Liver (tissue), 9 donors: ENCODE measurements around the gene AKAP13. TPM values are rescaled to one million over a fixed set of nuclear protein-coding genes. Genes with fewer than 3 reads are reported as not detected.

Experiments
- DNase-seq: peaks from one replicate; pipeline ENCODE4 v3.0.0-alpha.2; 2017; ENCODE audit warnings: low spot score
- H3K27ac ChIP-seq, 2 donors: one replicate each; pipeline ENCODE4 v1.7.0; 2013; ENCODE audit warnings: inconsistent platforms in 2 of 2, low read length in 2 of 2, control low read depth in 1 of 2, low read depth in 1 of 2, mild to moderate bottlenecking in 1 of 2
- H3K27me3 ChIP-seq, 4 donors: one replicate each; pipeline versions ENCODE4 v1.6.1 to v1.7.0; 2013; ENCODE audit warnings: low read length in 3 of 4, inconsistent platforms in 1 of 4, mild to moderate bottlenecking in 1 of 4, moderate library complexity in 1 of 4; ENCODE audit not compliant: control insufficient read depth in 4 of 4, insufficient read depth in 4 of 4
- H3K36me3 ChIP-seq, 4 donors: one replicate each; pipeline versions ENCODE4 v1.6.1 to v1.7.0; 2013; ENCODE audit warnings: low read length in 3 of 4, mild to moderate bottlenecking in 3 of 4, low read depth in 1 of 4, moderate library complexity in 1 of 4; ENCODE audit not compliant: control insufficient read depth in 4 of 4, insufficient read depth in 3 of 4
- H3K4me1 ChIP-seq, 4 donors: one replicate each; pipeline versions ENCODE4 v1.6.1 to v1.7.0; 2013; ENCODE audit warnings: low read length in 3 of 4, mild to moderate bottlenecking in 3 of 4, moderate library complexity in 1 of 4; ENCODE audit not compliant: control insufficient read depth in 4 of 4, insufficient read depth in 4 of 4
- H3K4me3 ChIP-seq, 3 donors: one replicate each; pipeline versions ENCODE4 v1.6.1 to v1.7.0; 2013; ENCODE audit warnings: low read length in 3 of 3, control low read depth in 1 of 3, low read depth in 1 of 3, mild to moderate bottlenecking in 1 of 3
- H3K9ac ChIP-seq, 2 donors: one replicate each; pipeline ENCODE4 v1.7.0; 2013; ENCODE audit warnings: low read length in 2 of 2, mild to moderate bottlenecking in 2 of 2, moderate library complexity in 2 of 2, control low read depth in 1 of 2, low read depth in 1 of 2
- H3K9me3 ChIP-seq, 4 donors: one replicate each; pipeline versions ENCODE4 v1.6.1 to v1.7.0; 2013; ENCODE audit warnings: low read length in 3 of 4; ENCODE audit not compliant: control insufficient read depth in 4 of 4
- ATF3 ChIP-seq: IDR thresholded peaks from 2 replicates; pipeline ENCODE4 v1.6.1; 2016; ENCODE audit warnings: antibody characterized with exemption
- CTCF ChIP-seq: fragments of 150-350 bp; IDR thresholded peaks from 2 replicates; pipeline ENCODE4 v1.5.1; 2017; ENCODE audit warnings: improper control_type of control experiment, low read depth, low read length; ENCODE audit not compliant: missing input control
- EGR1 ChIP-seq, 2 donors: IDR thresholded peaks; 2 replicates each; pipeline ENCODE4 v1.6.1; 2016 to 2018; ENCODE audit warnings: antibody characterized with exemption in 2 of 2, low read depth in 2 of 2
- FOXA1 ChIP-seq: IDR thresholded peaks from 2 replicates; pipeline ENCODE4 v1.6.1; 2016; ENCODE audit warnings: antibody characterized with exemption
- FOXA2 ChIP-seq: IDR thresholded peaks from 2 replicates; pipeline ENCODE4 v1.6.1; 2016; ENCODE audit warnings: antibody characterized with exemption
- GABPA ChIP-seq, 2 donors: IDR thresholded peaks in 1 of 2; conservative IDR thresholded peaks in 1 of 2; 2 replicates each; pipeline ENCODE4 v1.6.1; 2016; ENCODE audit warnings: antibody characterized with exemption in 2 of 2, mild to moderate bottlenecking in 1 of 2, moderate library complexity in 1 of 2
- HNF4A ChIP-seq, 2 donors: conservative IDR thresholded peaks; 2 replicates each; pipeline ENCODE4 v1.6.1; 2016; ENCODE audit warnings: antibody characterized with exemption in 2 of 2, mild to moderate bottlenecking in 2 of 2
- HNF4G ChIP-seq: IDR thresholded peaks from 2 replicates; pipeline ENCODE4 v1.6.1; 2016; ENCODE audit warnings: antibody characterized with exemption
- JUND ChIP-seq, 2 donors: IDR thresholded peaks; 2 replicates each; pipeline ENCODE4 v1.6.1; 2016; ENCODE audit warnings: antibody characterized with exemption in 2 of 2
- MAX ChIP-seq: IDR thresholded peaks from 2 replicates; pipeline ENCODE4 v1.6.1; 2016; ENCODE audit warnings: antibody characterized with exemption
- NR2F2 ChIP-seq: IDR thresholded peaks from 2 replicates; pipeline ENCODE4 v1.6.1; 2016; ENCODE audit warnings: antibody characterized with exemption
- RAD21 ChIP-seq, 2 donors: IDR thresholded peaks; 2 replicates each; pipeline ENCODE4 v1.6.1; 2016; ENCODE audit warnings: antibody characterized with exemption in 2 of 2, mild to moderate bottlenecking in 2 of 2
- REST ChIP-seq: IDR thresholded peaks from 2 replicates; pipeline ENCODE4 v1.6.1; 2016; ENCODE audit warnings: antibody characterized with exemption, mild to moderate bottlenecking
- RXRA ChIP-seq, 2 donors: IDR thresholded peaks; 2 replicates each; pipeline ENCODE4 v1.6.1; 2017 to 2018; ENCODE audit warnings: antibody characterized with exemption in 2 of 2, mild to moderate bottlenecking in 1 of 2
- SP1 ChIP-seq: IDR thresholded peaks from 2 replicates; pipeline ENCODE4 v1.6.1; 2018; ENCODE audit warnings: antibody characterized with exemption, mild to moderate bottlenecking
- TAF1 ChIP-seq: conservative IDR thresholded peaks from 2 replicates; pipeline ENCODE4 v1.6.1; 2016; ENCODE audit warnings: antibody characterized with exemption, mild to moderate bottlenecking
- YY1 ChIP-seq: IDR thresholded peaks from 2 replicates; pipeline ENCODE4 v1.6.1; 2016; ENCODE audit warnings: antibody characterized with exemption, mild to moderate bottlenecking
- ZBTB33 ChIP-seq: IDR thresholded peaks from 2 replicates; pipeline ENCODE4 v1.6.1; 2016; ENCODE audit warnings: antibody characterized with exemption
- WGBS: extraction: QIAGEN DNeasy Blood & Tissue Kit; methylation state at CpG from one replicate; pipeline ENCODE4 v1.1.7; 2013; 5-methylcytosine and 5-hydroxymethylcytosine counted together
- polyA plus RNA-seq, 2 donors: library from polyadenylated mRNA; stranded (reverse) in 1 of 2; unstranded in 1 of 2; fragments of 200-250 nt in 1 of 2; fragments of >200 nt in 1 of 2; fragmentation: Nextera tagmentation in 1 of 2; extraction: Ambion mirVana in 1 of 2; gene quantifications; one replicate each; pipeline versions ENCODE4 v1.2.1 to v1.2.3, GENCODE V29; 2013 to 2015
- total RNA-seq, 2 donors: library from RNA; depleted of rRNA; stranded (reverse); fragments of >200 nt; gene quantifications; one replicate each; pipeline ENCODE4 v1.2.3, GENCODE V29; 2014
- donor health status: healthy.
- donor health status: healthy.
- donor health status: healthy.
- donor health status: healthy.
- donor health status: healthy.

The AKAP13 gene
- total and polyA plus RNA-seq, 4 donors: 18.6 to 92.3 (median 37.4) TPM

DNA sequence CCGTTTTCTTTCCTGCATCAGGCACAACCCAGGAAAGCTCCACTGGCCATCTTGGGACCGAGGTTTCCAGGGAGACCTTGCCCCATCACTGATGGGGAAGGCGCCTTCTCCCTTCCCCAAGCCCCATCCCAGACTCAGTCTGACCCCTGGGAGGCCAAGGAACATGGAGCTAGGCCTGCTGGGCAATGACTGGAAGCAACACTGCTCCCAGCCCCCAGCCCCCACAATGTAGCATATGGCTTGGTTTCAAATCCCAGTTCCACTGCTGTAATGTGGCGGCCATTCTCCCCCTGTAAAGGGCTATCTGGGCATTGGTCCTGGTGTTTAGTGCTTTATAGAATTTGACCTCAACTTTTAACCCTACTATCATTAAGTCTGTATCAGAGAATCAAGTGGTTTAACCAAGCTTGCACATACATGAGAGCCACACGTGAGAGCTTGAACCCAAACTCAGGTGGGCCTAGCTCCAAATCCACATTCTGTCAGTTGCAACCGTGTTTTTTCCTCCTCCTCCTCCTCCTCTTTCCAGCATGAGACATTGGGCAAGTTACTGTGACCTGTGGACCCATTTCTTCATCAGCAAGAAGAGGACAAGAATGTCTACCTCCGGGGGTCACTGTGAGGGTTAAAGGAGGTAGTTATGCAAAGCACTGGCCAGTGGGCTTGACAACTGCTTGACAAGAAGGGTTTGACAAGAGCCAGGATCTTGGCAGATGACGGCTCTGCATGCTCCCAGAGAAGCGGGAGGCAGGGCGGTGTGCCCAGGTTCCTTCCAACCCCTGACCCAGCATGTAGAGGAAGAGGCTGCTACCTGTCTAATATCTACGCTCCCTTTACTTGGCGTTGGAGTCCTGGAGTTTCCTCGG is 376.9 kb downstream of the AKAP13 start:
- no peak overlapping the region for H3K4me3 ChIP-seq
- H3K9ac ChIP-seq: no peak overlapping the region
- H3K4me1 ChIP-seq: peaks cover 9 to 17% (median 16%) of the 10 kb centered on the region in 4 donors
- peaks cover 0 to 4% (median 1%) of the 10 kb centered on the region in 4 donors for H3K36me3 ChIP-seq
- H3K27ac ChIP-seq: no peak overlapping the region
- no peak for TF ChIP-seq TAF1
- TF ChIP-seq GABPA (IDR thresholded peaks at IDR 0.05 in 1 of 2, conservative IDR thresholded peaks at IDR 0.05 in 1 of 2): no peak
- TF ChIP-seq HNF4A (conservative IDR thresholded peaks at IDR 0.05): peak; percentile 28 to 33
- H3K9me3 ChIP-seq: no peaks in the 10 kb centered on the region
- WGBS: 94% methylated on average over 13 of the region's 13 CpGs
- DNase-seq: no peak
- H3K27me3 ChIP-seq: no peaks in the 10 kb centered on the region

- no peak overlapping the region for H3K9ac ChIP-seq
- peaks cover 0 to 4% (median 1%) of the 10 kb centered on the region in 4 donors for H3K36me3 ChIP-seq
- 96% methylated on average over 17 of the region's 17 CpGs for WGBS
- no peak for TF ChIP-seq REST
- TF ChIP-seq GABPA (IDR thresholded peaks at IDR 0.05 in 1 of 2, conservative IDR thresholded peaks at IDR 0.05 in 1 of 2): no peak
- no peak for TF ChIP-seq HNF4G
- no peak for TF ChIP-seq MAX
- no peak for TF ChIP-seq TAF1
- TF ChIP-seq HNF4A (conservative IDR thresholded peaks at IDR 0.05): no peak
- TF ChIP-seq CTCF: no peak
- TF ChIP-seq JUND (IDR thresholded peaks at IDR 0.05): no peak
- no peak for TF ChIP-seq FOXA1
- no peak for TF ChIP-seq YY1
- TF ChIP-seq RAD21 (IDR thresholded peaks at IDR 0.05): no peak
- TF ChIP-seq ATF3: no peak
- no peak for TF ChIP-seq EGR1 (IDR thresholded peaks at IDR 0.05; ENCODE audit: low read depth in 2 of 2)
- TF ChIP-seq RXRA (IDR thresholded peaks at IDR 0.05): no peak
- no peak for TF ChIP-seq ZBTB33
- no peak for TF ChIP-seq NR2F2
- TF ChIP-seq SP1: no peak
- TF ChIP-seq FOXA2: no peak
- peaks cover 3 to 23% (median 12%) of the 10 kb centered on the region in 4 donors for H3K4me1 ChIP-seq
- no peak overlapping the region for H3K4me3 ChIP-seq
- DNase-seq: no peak
- no peak overlapping the region for H3K27ac ChIP-seq
- no peaks in the 10 kb centered on the region for H3K27me3 ChIP-seq
- no peaks in the 10 kb centered on the region for H3K9me3 ChIP-seq
Observed at GRCh38 chr15:85757939-85758654, 377.7 kb downstream of the AKAP13 start.
